ENCODE data around the gene IFI6.
A peak's percentile ranks its signal among the peaks of the same experiment; 100 is the strongest.

Gene IFI6

GRCh38 chr1:27671964-27672749, at the start of gene IFI6:
TSS of gene IFI6 (minus strand) at chr1:27672192. CDS start at chr1:27669314, 2,878 bp downstream.
- peak; percentile 98 for DNase-seq (ENCODE audit: low read depth)
- H3K4me3 ChIP-seq (replicated peaks; ENCODE audit: low read depth, low read length), result peak within 1 kb of the TSS; percentile 61
- TF ChIP-seq CTCF (IDR thresholded peaks at IDR 0.05; ENCODE audit: low read length, missing control alignments), result peak; percentile 48

GRCh38 chr1:27719286-27720251, 47.6 kb upstream of the IFI6 start:
- no peak overlapping the region for H3K4me3 ChIP-seq (replicated peaks; ENCODE audit: low read depth, low read length)
- peak; percentile 22 for DNase-seq (ENCODE audit: low read depth)
- peak; percentile 54 for TF ChIP-seq CTCF (IDR thresholded peaks at IDR 0.05; ENCODE audit: low read length, missing control alignments)

GRCh38 chr1:27716262-27716895, 44.4 kb upstream of the IFI6 start:
- no peak for TF ChIP-seq CTCF (IDR thresholded peaks at IDR 0.05; ENCODE audit: low read length, missing control alignments)
- no peak for DNase-seq (ENCODE audit: low read depth)
- H3K4me3 ChIP-seq (replicated peaks; ENCODE audit: low read depth, low read length), result no peak overlapping the region

GRCh38 chr1:27713869-27714513, 42.0 kb upstream of the IFI6 start:
- TF ChIP-seq CTCF (IDR thresholded peaks at IDR 0.05; ENCODE audit: low read length, missing control alignments), result no peak
- no peak for DNase-seq (ENCODE audit: low read depth)

GRCh38 chr1:27713139-27713725, 41.2 kb upstream of the IFI6 start:
- TF ChIP-seq CTCF (IDR thresholded peaks at IDR 0.05; ENCODE audit: low read length, missing control alignments), result no peak
- DNase-seq (ENCODE audit: low read depth), result no peak
- H3K4me3 ChIP-seq (replicated peaks; ENCODE audit: low read depth, low read length), result no peak overlapping the region

More at GRCh38 chr1:27713869-27714513, 42.0 kb upstream of the IFI6 start:
- no peak overlapping the region for H3K4me3 ChIP-seq (replicated peaks; ENCODE audit: low read depth, low read length)

- DNase-seq (ENCODE audit: low read depth), result no peak
- no peak overlapping the region for H3K4me3 ChIP-seq (replicated peaks; ENCODE audit: low read depth, low read length)
- no peak for TF ChIP-seq CTCF (IDR thresholded peaks at IDR 0.05; ENCODE audit: low read length, missing control alignments)
Observed at GRCh38 chr1:27710574-27710973, 38.6 kb upstream of the IFI6 start.

Measured in fibroblast of pulmonary artery (primary cell).